ENCODE measurements around the gene OSCP1. TPM values are rescaled to one million over a fixed set of nuclear protein-coding genes. Genes with fewer than 3 reads are reported as not detected.

Gene OSCP1
- total RNA-seq, 1 donor from 2014 or later = 6.3 TPM

DNA sequence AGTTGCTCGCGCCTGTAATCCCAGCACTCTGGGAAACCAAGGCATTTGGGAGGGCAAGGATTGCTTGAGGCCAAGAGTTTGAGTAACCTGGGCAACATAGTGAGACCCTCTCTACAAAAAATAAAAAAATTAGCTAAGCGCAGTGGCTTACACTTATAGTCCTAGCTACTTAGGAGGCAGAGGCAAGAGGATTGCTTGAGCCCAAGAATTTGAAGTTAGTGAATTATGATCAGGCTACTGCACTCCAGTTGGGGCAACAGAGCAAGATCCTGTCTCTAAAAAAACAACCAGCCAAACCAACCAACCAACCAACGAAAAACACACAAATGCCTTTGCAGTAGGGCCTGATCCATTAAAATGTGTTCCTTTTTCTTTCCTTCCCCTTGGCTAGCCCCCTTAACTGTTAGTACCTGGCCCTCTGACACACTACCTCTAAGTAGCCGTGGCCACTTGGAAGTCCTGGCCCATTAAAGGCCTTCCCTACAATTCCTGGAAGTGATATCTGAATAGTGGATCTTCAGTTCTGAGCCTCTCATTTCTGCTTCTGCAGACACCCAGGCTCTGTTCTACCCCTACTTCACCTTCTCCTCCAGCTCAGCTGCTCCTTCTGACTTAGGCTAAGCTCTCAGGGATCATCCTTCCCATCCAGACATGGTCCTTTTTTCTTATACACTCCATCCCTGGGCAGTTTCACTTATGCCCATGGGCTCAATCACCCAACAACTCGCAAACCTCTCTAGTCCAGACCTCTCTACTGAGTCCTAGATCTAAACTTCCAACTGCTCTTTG, 3.5 kb upstream of the OSCP1 start:
- Mint-ChIP-seq H3K4me3 (ENCODE audit: unreplicated experiment) (no peak overlapping the region), H3K36me3 (ENCODE audit: unreplicated experiment) (peaks cover 4% of the 10 kb centered on the region), H3K27ac (ENCODE audit: unreplicated experiment) (no peak overlapping the region), H3K27me3 (ENCODE audit: unreplicated experiment) (peaks cover 9% of the 10 kb centered on the region), H3K4me1 (ENCODE audit: low read depth, unreplicated experiment) (peaks cover 11% of the 10 kb centered on the region), H3K9me3 (ENCODE audit: unreplicated experiment) (peaks cover 5% of the 10 kb centered on the region)
- DNase-seq = no peak
- TF ChIP-seq, protein P1, sequence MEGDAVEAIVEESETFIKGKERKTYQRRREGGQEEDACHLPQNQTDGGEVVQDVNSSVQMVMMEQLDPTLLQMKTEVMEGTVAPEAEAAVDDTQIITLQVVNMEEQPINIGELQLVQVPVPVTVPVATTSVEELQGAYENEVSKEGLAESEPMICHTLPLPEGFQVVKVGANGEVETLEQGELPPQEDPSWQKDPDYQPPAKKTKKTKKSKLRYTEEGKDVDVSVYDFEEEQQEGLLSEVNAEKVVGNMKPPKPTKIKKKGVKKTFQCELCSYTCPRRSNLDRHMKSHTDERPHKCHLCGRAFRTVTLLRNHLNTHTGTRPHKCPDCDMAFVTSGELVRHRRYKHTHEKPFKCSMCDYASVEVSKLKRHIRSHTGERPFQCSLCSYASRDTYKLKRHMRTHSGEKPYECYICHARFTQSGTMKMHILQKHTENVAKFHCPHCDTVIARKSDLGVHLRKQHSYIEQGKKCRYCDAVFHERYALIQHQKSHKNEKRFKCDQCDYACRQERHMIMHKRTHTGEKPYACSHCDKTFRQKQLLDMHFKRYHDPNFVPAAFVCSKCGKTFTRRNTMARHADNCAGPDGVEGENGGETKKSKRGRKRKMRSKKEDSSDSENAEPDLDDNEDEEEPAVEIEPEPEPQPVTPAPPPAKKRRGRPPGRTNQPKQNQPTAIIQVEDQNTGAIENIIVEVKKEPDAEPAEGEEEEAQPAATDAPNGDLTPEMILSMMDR (IDR thresholded peaks at IDR 0.05; ENCODE audit: partially characterized antibody, unreplicated experiment) = no peak

DNA sequence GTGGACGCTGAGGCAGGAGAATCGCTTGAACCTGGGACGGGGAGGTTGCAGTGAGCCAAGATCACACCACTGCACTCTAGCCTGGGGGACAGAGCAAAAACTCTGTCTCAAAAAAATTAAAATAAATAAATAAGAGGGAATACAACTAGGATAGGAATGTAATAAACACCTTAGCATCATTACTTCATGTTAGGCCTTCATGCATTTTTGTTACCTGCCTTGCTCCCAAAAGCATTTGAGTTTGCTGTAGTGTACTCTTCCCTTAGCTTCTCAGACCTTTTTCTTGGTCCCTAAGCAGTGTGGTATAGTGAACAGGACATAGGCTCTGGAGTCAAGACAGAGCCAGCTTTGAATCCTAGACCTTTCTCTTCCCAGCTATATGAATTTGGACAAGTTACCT, 2.8 kb upstream of the OSCP1 start:
- H3K36me3 Mint-ChIP-seq (ENCODE audit: unreplicated experiment) = peaks cover 4% of the 10 kb centered on the region
- H3K4me3 Mint-ChIP-seq (ENCODE audit: unreplicated experiment) = no peak overlapping the region
- no peak for DNase-seq
- peaks cover 5% of the 10 kb centered on the region for H3K9me3 Mint-ChIP-seq (ENCODE audit: unreplicated experiment)
- no peak overlapping the region for H3K27ac Mint-ChIP-seq (ENCODE audit: unreplicated experiment)
- TF ChIP-seq, protein P1 (IDR thresholded peaks at IDR 0.05; ENCODE audit: partially characterized antibody, unreplicated experiment) = no peak
- peaks cover 18% of the 10 kb centered on the region for H3K4me1 Mint-ChIP-seq (ENCODE audit: low read depth, unreplicated experiment)
- peaks cover 9% of the 10 kb centered on the region for H3K27me3 Mint-ChIP-seq (ENCODE audit: unreplicated experiment)

DNA sequence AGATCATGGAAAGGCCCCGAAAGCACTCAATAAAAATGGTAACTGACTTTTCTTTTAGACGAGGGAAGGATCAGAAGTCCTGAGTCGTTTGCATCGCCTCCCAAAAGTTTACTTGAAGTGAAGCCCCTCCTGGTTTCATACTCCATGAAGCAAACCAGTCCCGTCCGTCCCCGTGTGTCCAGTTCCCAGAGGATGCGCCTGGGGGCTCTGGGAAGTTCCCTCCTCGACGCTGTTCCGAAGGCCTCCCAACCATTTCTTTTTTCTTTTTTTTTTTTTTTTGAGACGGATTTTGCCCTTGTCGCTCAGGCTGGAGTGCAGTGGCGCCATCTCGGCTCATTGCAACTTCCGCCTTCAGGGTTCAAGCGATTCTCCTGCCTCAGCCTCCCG, 661 bp upstream of the OSCP1 start:
- H3K4me3 Mint-ChIP-seq (ENCODE audit: unreplicated experiment) = peak overlapping the region; percentile 91
- peaks cover 9% of the 10 kb centered on the region for H3K27me3 Mint-ChIP-seq (ENCODE audit: unreplicated experiment)
- TF ChIP-seq, protein P1 (IDR thresholded peaks at IDR 0.05; ENCODE audit: partially characterized antibody, unreplicated experiment) = no peak
- peaks cover 5% of the 10 kb centered on the region for H3K9me3 Mint-ChIP-seq (ENCODE audit: unreplicated experiment)
- H3K27ac Mint-ChIP-seq (ENCODE audit: unreplicated experiment) = peak overlapping the region; percentile 75
- H3K36me3 Mint-ChIP-seq (ENCODE audit: unreplicated experiment) = peaks cover 4% of the 10 kb centered on the region
- peaks cover 28% of the 10 kb centered on the region for H3K4me1 Mint-ChIP-seq (ENCODE audit: low read depth, unreplicated experiment)
- DNase-seq = no peak

DNA sequence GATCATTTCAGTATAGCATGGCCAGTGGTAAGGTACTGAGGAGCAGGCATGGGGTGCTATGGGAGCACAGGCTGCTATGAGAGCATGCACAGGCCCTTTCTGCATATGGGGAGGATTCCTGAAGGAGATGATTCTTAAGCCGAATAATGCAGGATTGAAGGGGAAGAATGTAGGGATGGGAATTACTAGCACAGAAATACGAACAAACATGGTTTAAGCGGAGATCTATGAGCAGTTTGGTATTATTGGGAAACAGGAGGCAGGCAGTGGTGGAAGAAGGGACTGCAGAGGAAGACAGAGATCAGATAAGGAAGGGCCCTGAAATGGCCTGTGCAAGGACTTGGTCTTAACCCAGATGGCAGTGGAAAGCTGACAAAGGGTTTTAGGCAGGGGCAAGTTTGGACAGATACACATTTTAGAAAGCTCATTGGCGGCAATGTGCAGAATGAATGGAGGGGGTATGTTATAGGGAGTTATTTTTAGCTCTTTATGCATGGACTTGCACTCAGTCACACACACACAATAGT, 1.7 kb downstream of the OSCP1 start:
- TF ChIP-seq, protein P1 (IDR thresholded peaks at IDR 0.05; ENCODE audit: partially characterized antibody, unreplicated experiment) = peak; percentile 15
- Mint-ChIP-seq H3K27ac (ENCODE audit: unreplicated experiment) (peak overlapping the region; percentile 75), H3K4me3 (ENCODE audit: unreplicated experiment) (peak overlapping the region; percentile 73), H3K36me3 (ENCODE audit: unreplicated experiment) (peaks cover 4% of the 10 kb centered on the region), H3K9me3 (ENCODE audit: unreplicated experiment) (peaks cover 5% of the 10 kb centered on the region), H3K4me1 (ENCODE audit: low read depth, unreplicated experiment) (peaks cover 28% of the 10 kb centered on the region), H3K27me3 (ENCODE audit: unreplicated experiment) (peaks cover 9% of the 10 kb centered on the region)
- DNase-seq = no peak

DNA sequence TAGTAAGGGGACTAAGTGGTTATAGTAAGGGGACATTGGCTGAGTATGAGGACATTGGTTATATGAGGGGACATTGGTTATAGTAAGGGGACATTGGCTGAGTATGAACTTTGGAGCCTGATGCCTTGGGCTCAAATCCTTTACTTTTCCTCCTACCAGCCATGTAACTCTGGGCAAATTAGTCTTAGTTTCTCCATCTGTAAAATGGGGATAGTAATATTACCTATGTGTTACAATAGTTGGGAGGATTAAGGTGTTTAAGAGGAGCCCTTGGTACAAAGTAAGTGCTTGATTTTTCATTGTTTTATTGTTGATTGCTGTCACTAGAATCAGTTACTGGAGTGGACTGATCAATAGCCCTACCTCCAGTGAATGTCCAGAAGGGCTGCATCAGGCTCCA, 2.8 kb downstream of the OSCP1 start:
- Mint-ChIP-seq H3K36me3 (ENCODE audit: unreplicated experiment) (peaks cover 3% of the 10 kb centered on the region), H3K27me3 (ENCODE audit: unreplicated experiment) (peaks cover 8% of the 10 kb centered on the region), H3K27ac (ENCODE audit: unreplicated experiment) (peak overlapping the region; percentile 50), H3K9me3 (ENCODE audit: unreplicated experiment) (peaks cover 5% of the 10 kb centered on the region), H3K4me1 (ENCODE audit: low read depth, unreplicated experiment) (peaks cover 28% of the 10 kb centered on the region), H3K4me3 (ENCODE audit: unreplicated experiment) (no peak overlapping the region)
- TF ChIP-seq, protein P1 (IDR thresholded peaks at IDR 0.05; ENCODE audit: partially characterized antibody, unreplicated experiment) = no peak
- no peak for DNase-seq
